Keratinocyte (primary cell): ENCODE data around the gene PIP4P1. TPM values are rescaled to one million over a fixed set of nuclear protein-coding genes. Genes with fewer than 3 reads are reported as not detected.

ENCODE experiments used
- DNase-seq: peaks from one replicate; pipeline ENCODE4 v3.0.0-alpha.2; 2011; ENCODE audit warnings: low read depth, missing footprints, low spot score
- FAIRE-seq: peaks from 2 replicates; lab custom pipeline; 2011; peaks lifted over from hg19 to GRCh38; lab: Jason Lieb, UNC
- H2AFZ ChIP-seq: 2 replicates; pipeline ENCODE4 v1.6.0; 2012; ENCODE audit warnings: low read length, control low read depth, inconsistent platforms; ENCODE audit not compliant: control insufficient read depth
- H3K27ac ChIP-seq: 2 replicates; pipeline ENCODE4 v1.5.1; 2011; ENCODE audit warnings: low read length; ENCODE audit not compliant: control insufficient read depth, insufficient read depth
- H3K27me3 ChIP-seq: 3 replicates; pipeline ENCODE4 v1.6.0; 2011; ENCODE audit warnings: low read length; ENCODE audit not compliant: control insufficient read depth, insufficient read depth; ENCODE audit errors: extremely low read depth
- H3K36me3 ChIP-seq, 2 experiments: 2 replicates in 1 of 2; 3 replicates in 1 of 2; pipeline ENCODE4 v1.5.1; 2011; ENCODE audit warnings: low read length in 2 of 2, mild to moderate bottlenecking in 1 of 2; ENCODE audit not compliant: control insufficient read depth in 2 of 2, insufficient read depth in 2 of 2; ENCODE audit errors: extremely low read depth in 1 of 2
- H3K4me1 ChIP-seq: 3 replicates; pipeline ENCODE4 v1.5.1; 2011; ENCODE audit warnings: low read length; ENCODE audit not compliant: control insufficient read depth, insufficient read depth; ENCODE audit errors: extremely low read depth
- H3K4me2 ChIP-seq: 3 replicates; pipeline ENCODE4 v1.6.0; 2011; ENCODE audit warnings: low read depth, low read length; ENCODE audit not compliant: control insufficient read depth, insufficient read depth; ENCODE audit errors: extremely low read depth
- H3K4me3 ChIP-seq, 3 experiments: fragments of 200-600 bp in 1 of 3; sonication (generic) in 1 of 3; 2 replicates in 2 of 3; 3 replicates in 1 of 3; pipeline ENCODE4 v1.5.1; 2011 to 2016; ENCODE audit warnings: low read length in 3 of 3, mild to moderate bottlenecking in 3 of 3, control low read depth in 2 of 3, inconsistent platforms in 1 of 3, low read depth in 1 of 3, mixed read lengths in 1 of 3, mixed run types in 1 of 3, moderate library complexity in 1 of 3; ENCODE audit not compliant: control insufficient read depth in 2 of 3, insufficient read depth in 2 of 3; ENCODE audit errors: extremely low read depth in 1 of 3
- H3K79me2 ChIP-seq: 2 replicates; pipeline ENCODE4 v1.6.0; 2012; ENCODE audit warnings: low read length; ENCODE audit not compliant: control insufficient read depth, insufficient read depth
- H3K9ac ChIP-seq: 3 replicates; pipeline ENCODE4 v1.6.0; 2011; ENCODE audit warnings: low read length; ENCODE audit not compliant: control insufficient read depth, insufficient read depth; ENCODE audit errors: extremely low read depth
- H3K9me1 ChIP-seq: 3 replicates; pipeline ENCODE4 v1.6.0; 2011; ENCODE audit warnings: low read length; ENCODE audit not compliant: control insufficient read depth, insufficient read depth; ENCODE audit errors: extremely low read depth
- H3K9me3 ChIP-seq: 2 replicates; pipeline ENCODE4 v1.5.1; 2012; ENCODE audit warnings: low read depth, low read length; ENCODE audit not compliant: control insufficient read depth
- H4K20me1 ChIP-seq: 3 replicates; pipeline ENCODE4 v1.6.0; 2011; ENCODE audit warnings: low read length; ENCODE audit not compliant: control insufficient read depth, insufficient read depth; ENCODE audit errors: extremely low read depth
- EZH2 ChIP-seq: IDR thresholded peaks from one replicate; pipeline ENCODE4 v1.6.1; 2012; ENCODE audit warnings: inconsistent platforms, mild to moderate bottlenecking, low read length, moderate library complexity
- dilution Hi-C: fragments of 300-500 bp; cut with MboI; formaldehyde crosslinking; loops from one replicate; pipeline ENCODE4 v1.7.0; 2020; ENCODE audit warnings: low sequenced_read_pairs; ENCODE audit not compliant: extremely low pct_ligation_motif_present
- polyA plus RNA-seq, 5 experiments: library from polyadenylated mRNA; depleted of rRNA in 3 of 5; stranded (reverse) in 3 of 5; stranded (forward) in 1 of 5; unstranded in 1 of 5; fragments of >200 nt; gene quantifications; 1 replicate in 1 of 5; 2 replicates in 3 of 5; 3 replicates in 1 of 5; pipeline versions ENCODE4 v1.2.1 to v1.2.3, GENCODE V29; 2011 to 2012; ENCODE audit warnings: missing spikeins in 2 of 5, low read depth in 1 of 5, low replicate concordance in 1 of 5
- TF ChIP-seq, protein P1 (sequence below), 3 experiments: IDR thresholded peaks in 1 of 3; conservative IDR thresholded peaks in 1 of 3; optimal IDR thresholded peaks in 1 of 3; 2 replicates in 2 of 3; 3 replicates in 1 of 3; pipeline versions ENCODE3 to v1.5.1; 2011; ENCODE audit warnings: low read length in 3 of 3, mild to moderate bottlenecking in 3 of 3, moderate library complexity in 2 of 3, control low read depth in 1 of 3, inconsistent platforms in 1 of 3; ENCODE audit not compliant: insufficient read depth in 2 of 3; ENCODE audit errors: extremely low read depth in 1 of 3

PIP4P1 gene
- polyA plus RNA-seq, 1 donor (not counting 4 experiments of a cell fraction or from before 2014, with no cell fraction given): 35.6 TPM

DNA sequence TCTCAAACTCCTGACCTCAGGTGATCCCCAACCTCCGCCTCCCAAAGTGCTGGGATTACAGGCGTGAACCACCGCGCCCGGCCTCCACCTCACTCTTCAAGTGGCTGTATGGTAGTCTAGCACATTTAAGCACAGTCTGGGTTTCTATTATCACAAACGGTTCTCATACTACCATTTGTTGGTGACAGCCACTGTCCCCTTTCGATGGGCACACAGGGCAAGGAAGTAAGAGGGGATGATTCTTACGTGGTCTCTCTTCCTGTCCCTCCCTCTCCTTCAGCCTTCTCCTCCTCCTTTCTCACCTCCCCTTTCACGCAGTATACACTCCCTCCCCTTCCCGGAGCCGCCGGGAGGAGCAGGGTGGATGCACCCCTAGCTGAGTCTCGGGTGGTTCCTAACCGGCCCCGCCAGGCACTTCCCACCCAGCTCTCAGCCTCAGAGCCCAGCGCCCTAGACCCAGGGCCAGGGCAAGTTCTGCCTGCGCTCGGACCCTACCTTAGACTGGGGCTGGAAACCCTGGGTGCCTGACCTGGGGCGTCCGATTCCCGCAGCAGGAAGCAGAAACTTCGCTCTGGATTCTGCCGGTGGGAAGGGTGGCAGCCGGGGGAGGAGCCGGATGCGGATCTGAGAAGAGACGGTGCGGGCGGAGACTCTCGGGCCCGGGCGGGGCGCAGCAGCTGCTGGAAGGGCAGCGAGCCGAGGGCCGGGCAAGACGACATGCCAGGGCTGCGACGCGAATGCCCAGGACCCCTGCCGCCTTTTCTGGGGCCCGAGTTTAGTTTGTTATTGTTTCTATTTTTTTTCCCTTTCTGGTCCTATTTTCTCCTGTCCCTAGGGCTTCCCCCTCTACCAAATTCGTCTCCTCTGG, 48.1 kb downstream of the PIP4P1 start, which contains the start of gene TEP1:
Gene TEP1 (minus strand): TSS at position 626 of the 868 bp plus-strand sequence. CDS start 5,062 bp downstream, outside the sequence.
- H3K36me3 ChIP-seq: peaks cover 0 to 2% of the 10 kb centered on the region in 2 experiments
- no peak for DNase-seq
- TF ChIP-seq, protein P1, sequence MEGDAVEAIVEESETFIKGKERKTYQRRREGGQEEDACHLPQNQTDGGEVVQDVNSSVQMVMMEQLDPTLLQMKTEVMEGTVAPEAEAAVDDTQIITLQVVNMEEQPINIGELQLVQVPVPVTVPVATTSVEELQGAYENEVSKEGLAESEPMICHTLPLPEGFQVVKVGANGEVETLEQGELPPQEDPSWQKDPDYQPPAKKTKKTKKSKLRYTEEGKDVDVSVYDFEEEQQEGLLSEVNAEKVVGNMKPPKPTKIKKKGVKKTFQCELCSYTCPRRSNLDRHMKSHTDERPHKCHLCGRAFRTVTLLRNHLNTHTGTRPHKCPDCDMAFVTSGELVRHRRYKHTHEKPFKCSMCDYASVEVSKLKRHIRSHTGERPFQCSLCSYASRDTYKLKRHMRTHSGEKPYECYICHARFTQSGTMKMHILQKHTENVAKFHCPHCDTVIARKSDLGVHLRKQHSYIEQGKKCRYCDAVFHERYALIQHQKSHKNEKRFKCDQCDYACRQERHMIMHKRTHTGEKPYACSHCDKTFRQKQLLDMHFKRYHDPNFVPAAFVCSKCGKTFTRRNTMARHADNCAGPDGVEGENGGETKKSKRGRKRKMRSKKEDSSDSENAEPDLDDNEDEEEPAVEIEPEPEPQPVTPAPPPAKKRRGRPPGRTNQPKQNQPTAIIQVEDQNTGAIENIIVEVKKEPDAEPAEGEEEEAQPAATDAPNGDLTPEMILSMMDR (optimal IDR thresholded peaks at IDR 0.05 in 1 of 3, IDR thresholded peaks at IDR 0.05 in 1 of 3, conservative IDR thresholded peaks at IDR 0.05 in 1 of 3; ENCODE audit: extremely low read depth in 1 of 3, insufficient read depth in 2 of 3, low read length in 3 of 3): no peak
- TF ChIP-seq EZH2: no peak
- peak within 1 kb of the TSS; percentile 97 for H2AFZ ChIP-seq
- no peaks in the 10 kb centered on the region for H3K9me3 ChIP-seq
- H3K27ac ChIP-seq: peak within 1 kb of the TSS; percentile 83
- peaks cover 6% of the 10 kb centered on the region for H3K4me1 ChIP-seq
- dilution Hi-C loops: no loop called here
- no peaks in the 10 kb centered on the region for H3K27me3 ChIP-seq
- H3K4me2 ChIP-seq: peak within 1 kb of the TSS; percentile 77
- H3K79me2 ChIP-seq: peaks cover 19% of the 10 kb centered on the region
- no peaks in the 10 kb centered on the region for H3K9me1 ChIP-seq
- H3K4me3 ChIP-seq: peak within 1 kb of the TSS; percentile 72 to 93 (median 82)
- no peaks in the 10 kb centered on the region for H4K20me1 ChIP-seq
- H3K9ac ChIP-seq: peak within 1 kb of the TSS; percentile 90
- FAIRE-seq: no peak

DNA sequence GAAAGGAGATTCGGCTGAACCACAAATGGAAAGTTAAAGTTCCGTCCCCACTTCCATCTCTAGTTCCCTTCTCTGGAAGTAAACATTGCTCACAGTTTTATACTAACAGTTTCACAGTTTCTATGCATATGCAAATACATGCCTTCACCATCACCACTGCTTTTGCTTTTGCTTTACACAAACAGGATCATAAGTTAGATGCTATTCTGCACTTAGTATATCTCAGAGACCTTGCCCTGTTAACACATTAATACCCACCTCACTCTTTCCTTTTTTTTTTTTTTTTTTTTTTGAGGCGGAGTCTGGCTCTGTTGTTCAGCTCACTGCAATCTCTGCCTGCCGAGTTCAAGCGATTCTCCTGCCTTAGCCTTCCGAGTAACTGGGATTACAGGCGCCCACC, 48.8 kb downstream of the PIP4P1 start:
- TF ChIP-seq, protein P1 (optimal IDR thresholded peaks at IDR 0.05 in 1 of 3, IDR thresholded peaks at IDR 0.05 in 1 of 3, conservative IDR thresholded peaks at IDR 0.05 in 1 of 3; ENCODE audit: extremely low read depth in 1 of 3, insufficient read depth in 2 of 3, low read length in 3 of 3): no peak
- no peak for TF ChIP-seq EZH2
- no peak for FAIRE-seq
- H3K27me3 ChIP-seq: no peaks in the 10 kb centered on the region
- peak overlapping the region; percentile 90 for H3K9ac ChIP-seq
- H3K36me3 ChIP-seq: peaks cover 5 to 9% of the 10 kb centered on the region in 2 experiments
- no peaks in the 10 kb centered on the region for H3K9me1 ChIP-seq
- no peak overlapping the region for H2AFZ ChIP-seq
- H3K79me2 ChIP-seq: peaks cover 21% of the 10 kb centered on the region
- no peaks in the 10 kb centered on the region for H3K9me3 ChIP-seq
- DNase-seq: no peak
- dilution Hi-C loops: no loop called here
- peak overlapping the region; percentile 83 for H3K27ac ChIP-seq
- H4K20me1 ChIP-seq: no peaks in the 10 kb centered on the region
- peak overlapping the region; percentile 77 for H3K4me2 ChIP-seq
- peak overlapping the region; percentile 72 to 93 (median 82) for H3K4me3 ChIP-seq
- peaks cover 6% of the 10 kb centered on the region for H3K4me1 ChIP-seq
